C4-2B (cell line): ENCODE measurements around the gene EML2.

ENCODE experiments used
- H3K27ac ChIP-seq: fragments of 450-650 bp; 2 replicates; pipeline ENCODE4 v1.5.1; 2017
- CTCF ChIP-seq: fragments of 450-650 bp; conservative IDR thresholded peaks from 2 replicates; pipeline ENCODE4 v1.5.1; 2017; ENCODE audit warnings: mild to moderate bottlenecking
- ZFX ChIP-seq: fragments of 450-650 bp; IDR thresholded peaks from 2 replicates; pipeline ENCODE4 v1.6.1; 2017

The EML2 gene

GRCh38 chr19:45645631-45646344, 6.6 kb upstream of the EML2 start:
- no peak for TF ChIP-seq CTCF
- no peak for TF ChIP-seq ZFX
- H3K27ac ChIP-seq, result no peak overlapping the region

GRCh38 chr19:45645068-45645630, 6.0 kb upstream of the EML2 start:
- no peak overlapping the region for H3K27ac ChIP-seq
- TF ChIP-seq CTCF (no peak), ZFX (no peak)

GRCh38 chr19:45643927-45644771, 5.0 kb upstream of the EML2 start:
- H3K27ac ChIP-seq, result no peak overlapping the region
- TF ChIP-seq ZFX (no peak), CTCF (no peak)

- no peak for TF ChIP-seq ZFX
- peak; percentile 81 for TF ChIP-seq CTCF
- H3K27ac ChIP-seq, result no peak overlapping the region
These were observed 4.1 kb upstream of the EML2 start for GRCh38 chr19:45643024-45643926.

- TF ChIP-seq ZFX (no peak), CTCF (no peak)
- no peak overlapping the region for H3K27ac ChIP-seq
These were observed 2.3 kb upstream of the EML2 start for GRCh38 chr19:45641274-45642105.

GRCh38 chr19:45640849-45641273, 1.7 kb upstream of the EML2 start:
- no peak overlapping the region for H3K27ac ChIP-seq

More at GRCh38 chr19:45640849-45641273, 1.7 kb upstream of the EML2 start:
- TF ChIP-seq ZFX, result no peak
